CD14-positive monocyte (primary cell): ENCODE measurements around the gene RUVBL1. TPM values are rescaled to one million over a fixed set of nuclear protein-coding genes. Genes with fewer than 3 reads are reported as not detected.

Source experiments
- DNase-seq, 3 donors: peaks; one replicate each; pipeline ENCODE4 v3.0.0-alpha.2; 2011 to 2022
- H2AFZ ChIP-seq: 2 replicates; pipeline ENCODE4 v1.6.0; 2012; ENCODE audit warnings: mild to moderate bottlenecking, low read depth, low read length, inconsistent platforms; ENCODE audit not compliant: insufficient read depth, poor library complexity, severe bottlenecking
- H3K27ac ChIP-seq, 2 donors: 1 replicate in 1 of 2; 2 replicates in 1 of 2; pipeline ENCODE4 v1.5.1; 2012 to 2013; ENCODE audit warnings: low read length in 2 of 2, control low read depth in 1 of 2, inconsistent platforms in 1 of 2, low read depth in 1 of 2, mild to moderate bottlenecking in 1 of 2
- H3K27me3 ChIP-seq, 2 donors: one replicate each; pipeline versions ENCODE4 v1.6.0 to v1.6.1; 2011 to 2013; ENCODE audit warnings: low read length in 2 of 2; ENCODE audit not compliant: control insufficient read depth in 2 of 2, insufficient read depth in 2 of 2
- H3K36me3 ChIP-seq, 2 donors: replicated peaks in 1 of 2; 1 replicate in 1 of 2; 2 replicates in 1 of 2; pipeline versions ENCODE4 v1.5.1 to v1.6.1; 2012 to 2013; ENCODE audit warnings: low read length in 2 of 2, control low read depth in 1 of 2, inconsistent platforms in 1 of 2, mild to moderate bottlenecking in 1 of 2; ENCODE audit not compliant: insufficient read depth in 2 of 2, control insufficient read depth in 1 of 2
- H3K4me1 ChIP-seq, 2 donors: 1 replicate in 1 of 2; 2 replicates in 1 of 2; pipeline versions ENCODE4 v1.5.1 to v1.6.1; 2012 to 2013; ENCODE audit warnings: low read length in 2 of 2, control low read depth in 1 of 2, inconsistent platforms in 1 of 2, mild to moderate bottlenecking in 1 of 2, moderate library complexity in 1 of 2; ENCODE audit not compliant: insufficient read depth in 2 of 2, control insufficient read depth in 1 of 2
- H3K4me2 ChIP-seq: replicated peaks from 2 replicates; pipeline ENCODE3; 2012; ENCODE audit warnings: low read length, moderate library complexity, mild to moderate bottlenecking; ENCODE audit not compliant: poor library complexity, severe bottlenecking; ENCODE audit errors: extremely low read depth
- H3K4me3 ChIP-seq, 3 experiments: fragments of 200-600 bp in 1 of 3; sonication (generic) in 1 of 3; replicated peaks in 1 of 3; 1 replicate in 2 of 3; 2 replicates in 1 of 3; pipeline ENCODE4 v1.5.1; 2011 to 2013; ENCODE audit warnings: low read length in 3 of 3, mild to moderate bottlenecking in 3 of 3, control low read depth in 2 of 3, low read depth in 2 of 3, inconsistent platforms in 1 of 3, moderate library complexity in 1 of 3
- H3K79me2 ChIP-seq: 2 replicates; pipeline ENCODE4 v1.6.0; 2012; ENCODE audit warnings: mild to moderate bottlenecking, control low read depth, inconsistent platforms, low read length, moderate library complexity; ENCODE audit not compliant: insufficient read depth
- H3K9ac ChIP-seq: 2 replicates; pipeline ENCODE4 v1.6.0; 2017; ENCODE audit warnings: low read length, mild to moderate bottlenecking; ENCODE audit not compliant: insufficient read depth, poor library complexity, severe bottlenecking
- H3K9me3 ChIP-seq, 2 donors: replicated peaks in 1 of 2; 1 replicate in 1 of 2; 2 replicates in 1 of 2; pipeline versions ENCODE4 v1.5.1 to v1.6.1; 2012 to 2013; ENCODE audit warnings: low read length in 2 of 2, control low read depth in 1 of 2; ENCODE audit not compliant: control insufficient read depth in 1 of 2, insufficient read depth in 1 of 2
- H4K20me1 ChIP-seq: 2 replicates; pipeline ENCODE4 v1.6.0; 2012; ENCODE audit warnings: mild to moderate bottlenecking, low read length, control low read depth, moderate library complexity; ENCODE audit not compliant: insufficient read depth
- H3K27ac Mint-ChIP-seq, 7 donors: one replicate each; pipeline ENCODE4 v1.8.0; 2020; ENCODE audit warnings: mild to moderate bottlenecking in 7 of 7, mixed read lengths in 7 of 7, moderate library complexity in 6 of 7, inconsistent platforms in 2 of 7
- H3K27me3 Mint-ChIP-seq, 3 donors: one replicate each; pipeline ENCODE4 v1.8.0; 2021 to 2022; ENCODE audit warnings: low read depth in 3 of 3, mild to moderate bottlenecking in 3 of 3, mixed read lengths in 3 of 3, moderate library complexity in 3 of 3, inconsistent platforms in 1 of 3
- H3K36me3 Mint-ChIP-seq, 2 donors: one replicate each; pipeline ENCODE4 v1.8.0; 2020; ENCODE audit warnings: mixed read lengths in 2 of 2, inconsistent platforms in 1 of 2, mild to moderate bottlenecking in 1 of 2
- H3K4me1 Mint-ChIP-seq: one replicate; pipeline ENCODE4 v1.8.0; 2020; ENCODE audit warnings: mild to moderate bottlenecking, mixed read lengths
- H3K4me3 Mint-ChIP-seq, 2 donors: one replicate each; pipeline ENCODE4 v1.8.0; 2020; ENCODE audit warnings: mild to moderate bottlenecking in 2 of 2, mixed read lengths in 2 of 2, moderate library complexity in 1 of 2
- H3K9me3 Mint-ChIP-seq, 7 donors: one replicate each; pipeline ENCODE4 v1.8.0; 2020 to 2022; ENCODE audit warnings: mixed read lengths in 7 of 7, mild to moderate bottlenecking in 6 of 7, moderate library complexity in 6 of 7, inconsistent platforms in 2 of 7
- CTCF ChIP-seq: fragments of 200-600 bp; IDR thresholded peaks from one replicate; pipeline ENCODE4 v1.8.0; 2022; ENCODE audit warnings: antibody characterized with exemption, mild to moderate bottlenecking
- WGBS: methylation state at CpG from one replicate; pipeline ENCODE4 v1.1.5; 2013; ENCODE audit warnings: missing lambda C conversion rate; ENCODE audit not compliant: insufficient coverage; 5-methylcytosine and 5-hydroxymethylcytosine counted together
- intact Hi-C, 2 donors: fragments of 100-400 bp; cut with micrococcal nuclease; formaldehyde crosslinking; loops; one replicate each; pipeline versions ENCODE4 v1.15.0 to v1.15.1; 2023
- polyA plus RNA-seq, 3 donors: library from polyadenylated mRNA; depleted of rRNA in 1 of 3; unstranded in 2 of 3; stranded (reverse) in 1 of 3; fragments of 300-500 nt in 2 of 3; fragments of >200 nt in 1 of 3; fragmentation: Illumina TruSeq in 2 of 3; gene quantifications; 1 replicate in 2 of 3; 2 replicates in 1 of 3; pipeline ENCODE4 v1.2.3, GENCODE V29; 2012 to 2021

The RUVBL1 gene
- polyA plus RNA-seq, 3 donors, result 11.0 to 16.2 (median 14.4) TPM

GRCh38 chr3:128091586-128091985 lies 32.0 kb downstream of the RUVBL1 start:
- Histone ChIP-seq H3K36me3 (peaks cover 31 to 60% of the 10 kb centered on the region in 2 donors), H3K27me3 (no peaks in the 10 kb centered on the region), H3K9ac (no peak overlapping the region), H3K9me3 (no peaks in the 10 kb centered on the region), H2AFZ (no peak overlapping the region), H3K4me2 (no peak overlapping the region), H3K79me2 (no peaks in the 10 kb centered on the region), H3K27ac (no peak overlapping the region), H3K4me3 (no peak overlapping the region), H3K4me1 (no peaks in the 10 kb centered on the region), H4K20me1 (no peaks in the 10 kb centered on the region)
- no CpG with 5 or more reads among the region's 2 CpGs for WGBS
- DNase-seq, result no peak
- Mint-ChIP-seq H3K9me3 (peaks cover 0 to 1% (median 0%) of the 10 kb centered on the region in 7 donors), H3K27ac (peak overlapping the region in 1 of 7 donors; percentile 61), H3K4me3 (no peak overlapping the region), H3K36me3 (peaks cover 50 to 57% of the 10 kb centered on the region in 2 donors), H3K27me3 (no peaks in the 10 kb centered on the region), H3K4me1 (no peaks in the 10 kb centered on the region)
- intact Hi-C loops, result loop anchor here in 1 of 2 donors (10.0 kb wide), 3 partner anchors 233 to 513 kb away; partner anchors contain the start of gene GATA2
- TF ChIP-seq CTCF, result no peak

GRCh38 chr3:128089135-128089534 lies 34.5 kb downstream of the RUVBL1 start:
- Mint-ChIP-seq H3K4me3 (no peak overlapping the region), H3K27ac (no peak overlapping the region), H3K9me3 (no peaks in the 10 kb centered on the region), H3K27me3 (no peaks in the 10 kb centered on the region), H3K36me3 (peaks cover 52 to 58% of the 10 kb centered on the region in 2 donors), H3K4me1 (no peaks in the 10 kb centered on the region)
- no peak overlapping the region for H3K4me3 ChIP-seq
- no peaks in the 10 kb centered on the region for H4K20me1 ChIP-seq
- no peak overlapping the region for H3K27ac ChIP-seq
- H2AFZ ChIP-seq, result no peak overlapping the region
- TF ChIP-seq CTCF, result no peak
- H3K4me1 ChIP-seq, result no peaks in the 10 kb centered on the region
- intact Hi-C loops, result no loop called here
- H3K9me3 ChIP-seq, result no peaks in the 10 kb centered on the region
- H3K9ac ChIP-seq, result no peak overlapping the region
- DNase-seq, result no peak
- H3K79me2 ChIP-seq, result no peaks in the 10 kb centered on the region
- no peaks in the 10 kb centered on the region for H3K27me3 ChIP-seq
- peaks cover 28 to 62% of the 10 kb centered on the region in 2 donors for H3K36me3 ChIP-seq
- no CpG with 5 or more reads among the region's 1 CpG for WGBS
- H3K4me2 ChIP-seq, result no peak overlapping the region
